ENCODE measurements around the gene ACTL10. TPM values are rescaled to one million over a fixed set of nuclear protein-coding genes. Genes with fewer than 3 reads are reported as not detected.
A peak's percentile ranks its signal among the peaks of the same experiment; 100 is the strongest.

Gene ACTL10
- total and polyA plus RNA-seq, 2 of the 13 experiments (the other 11 are each of a cell fraction or from before 2014, with no cell fraction given) = not detected

- TF ChIP-seq ZNF841 (CRISPR knock-in tag; IDR thresholded peaks at IDR 0.05; ENCODE audit: borderline replicate concordance) = no peak; the same call in 1 of the 2 replicates
- TF ChIP-seq MAFG (CRISPR knock-in tag; IDR thresholded peaks at IDR 0.05) = no peak
- TF ChIP-seq KDM4B (CRISPR knock-in tag; IDR thresholded peaks at IDR 0.05) = peak; percentile 65; the same call in 1 of the 2 replicates
- TF ChIP-seq ZSCAN12 (CRISPR knock-in tag; IDR thresholded peaks at IDR 0.05) = peak; percentile 88; the same call in 1 of the 2 replicates
- TF ChIP-seq PRMT3 (CRISPR knock-in tag; IDR thresholded peaks at IDR 0.05; ENCODE audit: borderline replicate concordance, low read depth) = peak; percentile 79; the same call in 1 of the 2 replicates
- TF ChIP-seq ZNF326 (CRISPR knock-in tag; IDR thresholded peaks at IDR 0.05; ENCODE audit: borderline replicate concordance) = no peak
- TF ChIP-seq POGZ (CRISPR knock-in tag; IDR thresholded peaks at IDR 0.05) = peak; percentile 8; the same call in 1 of the 2 replicates
- TF ChIP-seq SP2 (CRISPR knock-in tag; IDR thresholded peaks at IDR 0.05) = peak; percentile 49; the same call in 1 of the 2 replicates
- TF ChIP-seq ZNF7 (CRISPR knock-in tag; IDR thresholded peaks at IDR 0.05) = no peak
- no peak for TF ChIP-seq CENPT (CRISPR knock-in tag; IDR thresholded peaks at IDR 0.05; ENCODE audit: low read depth)
Measured at GRCh38 chr20:33674294-33675135, 7.8 kb downstream of the ACTL10 start, which contains the start of gene NECAB3 (continued).

- H2AFZ ChIP-seq (ENCODE audit: low read length) = peak overlapping the region; percentile 75
- peaks cover 44% of the 10 kb centered on the region for H3K4me1 ChIP-seq (ENCODE audit: insufficient read depth, low read length)
- WGBS (ENCODE audit: low lambda C conversion rate) = 50% methylated on average over 16 of the region's 16 CpGs
- intact Hi-C loops (cut with micrococcal nuclease; ENCODE audit: unreplicated experiment) = no loop called here
- H3K9ac ChIP-seq (ENCODE audit: insufficient read depth, low read depth, low read length) = peak overlapping the region; percentile 81
- H3K9me3 ChIP-seq (ENCODE audit: low read length) = no peaks in the 10 kb centered on the region
- H3K4me3 ChIP-seq (replicated peaks in 1 of 3; ENCODE audit: insufficient read depth in 1 of 3, low read depth in 2 of 3, low read length in 3 of 3) = peak overlapping the region; percentile 81 to 96 (median 96)
- DNase-seq (ENCODE audit: low spot score) (no peak), FAIRE-seq (peak; percentile 66), ATAC-seq (no peak)
- CTCF ChIA-PET (ENCODE audit: low intra/inter-chr PET ratio, low total read pairs) = no interaction called here
- POLR2A ChIA-PET = interaction anchor here (0.5 to 2.6 kb wide), 9 partner anchors 9 to 323 kb away, joined by 3 to 14 read pairs (median 5); partner anchors contain the start of genes ACTL10, SNTA1 and ZNF341
- peaks cover 12 to 46% of the 10 kb centered on the region in 2 experiments for H3K36me3 ChIP-seq (replicated peaks in 1 of 2; ENCODE audit: control insufficient read depth in 1 of 2, insufficient read depth in 2 of 2, low read length in 2 of 2)
- peaks cover 0 to 3% of the 10 kb centered on the region in 2 experiments; a peak in 1 of 5 replicates for H3K27me3 ChIP-seq (ENCODE audit: control insufficient read depth in 1 of 2, insufficient read depth in 2 of 2, low read length in 2 of 2)
- H4K20me1 ChIP-seq (ENCODE audit: insufficient read depth, low read length) = 0 out of 2 replicates have a peak, but pooled peaks cover 3% of the 10 kb centered on the region
- H3K79me2 ChIP-seq (ENCODE audit: insufficient read depth, low read length) = peaks cover 24% of the 10 kb centered on the region
- in situ Hi-C loops (cut with HindIII; ENCODE audit: extremely low pct_ligation_motif_present, low pct_unique_long_range_greater_than_20kb) = no loop called here
- H3K27ac ChIP-seq (ENCODE audit: extremely low read length, insufficient read depth, low read length) = peak overlapping the region; percentile 77
- BruUV-seq (replicated peaks) = no TSS peak
- H3K4me2 ChIP-seq (ENCODE audit: low read depth, low read length) = peak overlapping the region; percentile 93
- TF ChIP-seq FLYWCH1 (CRISPR knock-in tag; IDR thresholded peaks at IDR 0.05) (no peak), ATF7-NPFF (CRISPR knock-in tag; IDR thresholded peaks at IDR 0.05; ENCODE audit: low read depth) (0 out of 2 replicates have a peak, but pooled peaks have one; percentile 23), TSC22D2 (CRISPR knock-in tag; IDR thresholded peaks at IDR 0.05; ENCODE audit: borderline replicate concordance) (no peak), POLR2A (IDR thresholded peaks at IDR 0.05; ENCODE audit: insufficient read depth in 1 of 2, low read depth in 2 of 2, low read length in 2 of 2) (0 out of 4 replicates have a peak, but pooled peaks of 1 of the 2 experiments have one; percentile 13), SMAD9 (CRISPR knock-in tag; IDR thresholded peaks at IDR 0.05) (0 out of 2 replicates have a peak, but pooled peaks have one; percentile 69), ZNF333 (CRISPR knock-in tag; IDR thresholded peaks at IDR 0.05; ENCODE audit: borderline replicate concordance) (peak; percentile 41; the same call in 1 of the 2 replicates), ZNF18 (CRISPR knock-in tag; IDR thresholded peaks at IDR 0.05; ENCODE audit: insufficient replicate concordance) (no peak), ZMAT5 (CRISPR knock-in tag; IDR thresholded peaks at IDR 0.05; ENCODE audit: borderline replicate concordance, low read depth) (no peak), MTA1 (CRISPR knock-in tag; IDR thresholded peaks at IDR 0.05; ENCODE audit: borderline replicate concordance) (no peak), SIN3B (IDR thresholded peaks at IDR 0.05; ENCODE audit: low read length) (no peak)
Measured at GRCh38 chr20:33675136-33675959, 8.6 kb downstream of the ACTL10 start.
